Left forelimb (tissue), 1 donor: ENCODE results near the gene SPTSSA.
"Not testable (repeated sequence)": the region's sequence is repeated elsewhere in the genome, so short reads cannot be mapped to it uniquely, and the experiment has no call there.

Source experiments
- DNase-seq: peaks from one replicate; pipeline ENCODE4 v3.0.0-alpha.2; 2018; ENCODE audit warnings: low spot score

Gene SPTSSA

DNA sequence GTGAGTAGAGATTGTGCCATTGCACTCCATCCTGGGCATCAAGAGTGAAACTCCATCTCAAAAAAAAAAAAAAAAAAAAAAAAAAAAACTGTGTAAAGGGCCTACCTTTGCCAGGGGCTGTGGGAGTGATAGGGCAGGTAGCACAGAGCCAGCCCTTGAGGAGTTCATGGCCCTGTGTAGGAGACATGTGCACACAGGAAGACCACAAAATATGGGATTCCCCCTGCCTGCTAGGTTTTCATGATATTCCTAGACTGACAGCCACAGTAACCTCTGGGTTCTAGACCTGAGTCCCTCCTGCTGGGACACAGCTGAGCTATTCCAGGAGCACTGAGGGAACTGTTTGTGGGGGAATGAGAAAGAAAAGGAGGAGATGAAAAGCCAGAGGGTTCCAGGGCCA lies 8.3 kb upstream of the SPTSSA start:
- DNase-seq = no peak

DNA sequence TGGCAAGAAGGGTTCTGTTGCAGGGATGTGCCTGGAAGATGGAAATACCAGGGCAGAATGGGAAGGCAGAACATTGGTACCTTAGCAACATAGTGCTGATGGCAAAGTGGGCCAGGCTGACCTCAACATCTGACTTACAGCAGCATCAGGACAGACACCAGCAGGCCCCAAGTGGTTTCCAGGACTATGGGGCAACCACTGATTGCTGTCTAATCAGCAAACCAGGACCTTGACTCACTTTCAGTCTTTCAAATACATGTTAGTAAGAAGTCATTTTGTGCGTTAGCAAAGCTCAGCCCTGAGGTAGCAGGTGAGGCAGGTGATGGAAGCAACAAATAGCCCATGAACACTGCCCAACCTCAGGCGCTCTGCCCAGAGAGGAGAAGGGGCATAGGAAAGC lies 4.7 kb upstream of the SPTSSA start:
- DNase-seq = no peak

DNA sequence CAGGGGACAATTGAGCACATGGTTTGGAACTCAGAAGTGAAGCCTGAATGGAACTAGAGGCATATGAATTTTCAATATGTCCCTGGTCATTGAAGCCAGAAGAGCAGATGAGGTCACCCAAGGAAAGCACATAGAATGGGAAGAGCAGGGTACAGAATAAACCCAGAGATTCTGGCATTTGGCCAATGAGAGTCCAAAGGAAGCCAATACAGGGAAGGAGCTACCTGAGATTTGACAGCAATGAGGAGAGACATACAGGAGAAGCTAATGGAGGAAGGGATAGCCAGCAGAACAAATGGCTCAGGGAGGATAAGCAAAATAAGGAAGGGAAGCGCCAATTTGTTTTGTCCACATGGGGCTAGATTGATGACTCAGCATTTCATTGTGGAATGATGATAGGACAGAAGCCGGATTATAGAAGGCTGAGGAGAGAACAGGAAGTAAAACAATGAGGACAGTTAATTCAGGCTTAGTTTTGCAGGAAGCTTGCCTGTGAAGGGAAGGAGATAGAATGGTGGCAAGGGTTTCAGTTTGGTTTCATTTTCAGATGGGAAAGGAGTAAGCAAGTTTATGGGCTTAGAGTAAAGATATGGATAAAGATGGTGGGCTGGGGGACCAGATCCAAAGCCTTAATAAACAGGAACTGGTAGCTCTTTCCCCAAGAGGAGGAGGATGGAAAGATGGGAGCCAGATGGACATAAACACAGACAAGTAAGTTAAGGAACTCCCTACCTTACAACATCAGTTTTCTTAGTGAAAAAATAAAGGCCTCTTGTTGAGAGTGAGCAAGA lies 3.2 kb upstream of the SPTSSA start:
- no peak for DNase-seq

DNA sequence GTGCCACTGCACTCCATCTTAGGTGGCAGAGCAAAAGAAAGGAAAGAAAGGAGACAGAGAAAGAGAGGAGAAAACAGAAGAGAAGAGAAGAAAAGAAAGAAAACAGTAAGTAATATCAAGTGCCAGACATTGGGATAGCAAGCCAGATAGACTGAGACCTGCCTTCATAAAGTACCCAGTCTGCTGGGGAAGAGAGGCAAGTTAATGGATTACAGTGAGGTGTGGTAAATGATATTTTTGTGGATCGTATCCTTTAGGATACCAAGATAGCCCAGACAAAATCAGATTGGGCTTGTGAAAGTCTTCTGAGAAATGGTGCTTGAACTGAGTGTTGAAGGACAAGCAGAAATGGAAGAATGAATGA lies 1.5 kb upstream of the SPTSSA start:
- DNase-seq = no peak

DNA sequence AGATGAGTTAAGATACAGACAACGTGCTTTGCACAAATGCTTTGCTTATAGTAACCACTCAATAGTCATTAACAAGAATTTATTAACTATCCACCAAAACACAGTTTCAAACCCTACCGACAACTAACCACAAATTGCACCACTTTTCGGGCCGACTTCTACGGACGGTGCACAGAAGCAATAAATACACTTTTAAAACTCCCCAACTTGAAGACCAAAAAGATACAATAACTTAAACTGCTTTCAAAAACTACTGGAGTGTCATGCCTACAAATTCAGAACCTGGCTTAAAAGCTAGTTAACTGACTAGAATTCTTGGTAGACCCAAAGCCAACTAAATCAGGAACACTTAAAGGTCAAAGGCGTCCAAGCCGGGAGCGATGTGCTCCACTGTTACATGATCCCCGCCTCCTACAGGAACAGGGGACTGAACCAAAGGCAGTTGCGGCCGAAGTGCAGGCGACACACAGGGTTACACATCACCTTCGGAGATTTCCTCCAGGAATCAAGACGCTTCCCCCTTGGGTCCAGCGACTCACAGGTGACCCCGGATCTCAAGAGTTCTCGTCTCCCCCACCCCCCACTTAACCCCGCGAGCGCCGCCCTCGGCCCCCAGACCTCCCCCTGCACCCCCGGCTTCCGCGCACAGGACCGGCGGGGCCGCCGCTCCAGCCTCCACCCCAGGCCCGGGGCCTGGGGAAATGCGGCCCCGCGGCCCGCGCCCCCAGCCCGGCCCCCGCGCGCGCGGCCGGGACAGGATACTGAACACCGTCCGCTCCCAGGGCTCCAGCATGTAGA lies 507 bp downstream of the SPTSSA start:
- no peak for DNase-seq

DNA sequence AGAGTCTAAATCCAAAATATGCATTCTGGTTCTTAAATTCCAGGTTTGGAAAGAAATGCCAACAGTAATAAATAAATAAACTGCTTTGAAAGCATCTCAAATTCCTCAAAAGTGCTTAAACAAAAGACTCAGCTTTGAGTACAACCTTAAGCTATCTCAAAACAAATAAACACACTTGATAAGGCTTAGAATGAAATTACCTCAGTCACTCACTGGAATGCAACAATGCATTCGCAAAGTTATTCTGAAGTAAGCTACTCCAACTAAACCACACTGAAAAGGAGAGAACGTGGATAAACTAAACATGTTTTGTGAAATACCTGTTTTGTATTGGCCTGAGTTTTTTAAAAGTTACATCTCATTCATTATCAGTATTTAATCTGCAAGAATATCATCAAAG lies 1.2 kb downstream of the SPTSSA start:
- DNase-seq = no peak

DNA sequence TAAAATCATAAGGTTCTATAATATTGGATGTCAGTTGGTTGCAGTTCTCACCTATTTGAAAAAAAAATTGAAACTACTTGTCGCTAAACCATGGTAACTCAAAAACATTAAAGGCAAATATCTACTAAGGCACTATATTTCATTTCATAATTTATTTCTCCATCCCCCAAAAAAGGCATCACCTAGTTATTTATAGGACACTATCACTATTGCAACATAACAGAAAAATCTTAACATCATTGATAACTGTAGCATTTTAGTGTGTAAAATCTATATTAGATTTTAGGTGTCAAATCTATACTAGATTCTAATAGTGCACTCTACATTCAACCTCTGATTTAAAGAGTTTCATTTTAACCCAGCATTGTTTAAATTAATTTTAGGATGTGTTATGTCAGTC lies 1.7 kb downstream of the SPTSSA start:
- no peak for DNase-seq

DNA sequence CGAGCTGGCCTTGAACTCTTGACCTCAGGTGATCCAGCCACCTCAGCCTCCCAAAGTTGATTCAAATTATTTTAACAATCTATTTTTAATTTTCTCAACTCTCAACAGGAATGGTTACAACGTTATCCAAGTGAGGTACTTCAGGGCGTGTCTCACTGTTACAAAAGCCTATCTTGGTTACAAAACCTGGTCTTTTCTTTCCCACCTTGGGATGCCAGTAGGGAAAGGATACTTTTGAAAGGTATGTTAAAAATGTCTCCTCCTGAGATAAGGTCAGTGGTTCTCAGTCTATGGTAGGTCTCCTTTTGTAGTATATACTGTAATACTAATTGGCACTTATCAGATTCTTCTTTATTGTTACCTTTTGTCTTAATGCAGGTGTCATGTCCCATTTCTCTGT lies 4.9 kb downstream of the SPTSSA start:
- DNase-seq = no peak

DNA sequence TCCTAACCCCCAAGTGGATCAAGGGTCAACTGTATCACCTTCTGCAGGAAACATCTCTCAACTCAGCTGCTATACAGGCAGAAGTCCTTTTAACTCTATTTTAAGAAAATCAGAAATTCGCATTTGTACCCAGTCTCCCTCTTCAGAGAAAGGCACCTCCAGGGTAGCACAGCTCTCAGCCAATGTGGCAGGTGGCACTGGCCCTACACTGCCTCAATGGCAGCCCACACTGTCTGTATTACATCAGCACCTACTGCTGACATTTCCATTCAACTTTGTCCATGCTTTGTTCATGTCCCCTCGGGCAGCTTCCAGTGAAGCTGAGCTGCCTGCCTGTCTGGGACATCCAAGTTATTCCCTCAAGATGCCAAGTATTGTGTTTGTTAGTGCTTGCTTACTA lies 8.8 kb downstream of the SPTSSA start:
- DNase-seq = no peak

DNA sequence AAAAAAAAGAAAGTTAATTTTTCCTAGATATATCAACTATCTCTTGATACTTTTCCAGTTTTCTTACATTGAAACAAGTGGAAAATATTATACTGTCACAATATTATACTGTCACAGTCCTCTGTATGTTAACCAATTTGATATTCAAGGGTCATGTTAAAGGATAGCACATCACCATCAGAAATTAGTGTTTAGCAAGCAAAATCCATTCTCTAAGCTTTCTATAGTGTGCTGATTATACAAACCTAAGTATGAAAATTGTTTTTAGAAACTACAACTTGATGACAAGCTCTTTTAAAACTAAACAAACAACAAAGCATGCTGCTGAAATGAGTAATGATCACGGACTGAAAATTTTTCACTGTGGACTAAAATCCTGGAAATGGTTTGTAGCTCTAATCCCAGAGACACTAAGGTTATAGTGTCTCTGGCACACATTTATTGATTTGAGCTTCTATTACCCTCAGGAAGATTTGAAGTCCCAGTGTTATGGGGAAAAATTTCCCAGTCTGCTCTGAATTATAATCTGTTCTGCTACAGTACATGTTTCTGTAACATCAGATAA lies 9.7 kb downstream of the SPTSSA start:
- DNase-seq = no peak

DNA sequence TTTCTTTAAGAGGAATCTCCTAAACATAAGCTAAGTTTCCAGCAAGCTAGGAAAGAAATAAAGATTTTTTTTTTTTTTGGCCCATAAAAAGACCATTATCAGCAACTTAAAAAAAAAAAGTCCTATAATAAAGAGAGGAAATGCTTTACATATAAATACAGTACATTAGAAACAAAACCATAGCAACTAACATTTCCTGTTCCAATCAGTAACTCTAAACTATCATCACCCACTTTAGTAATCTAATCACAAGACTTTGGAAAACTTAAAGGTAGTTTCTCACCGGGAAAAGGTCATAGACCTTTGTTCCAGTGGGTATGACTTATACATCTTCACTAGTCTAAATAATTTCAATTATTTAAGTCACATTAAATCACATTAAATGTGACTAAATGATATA lies 11.1 kb downstream of the SPTSSA start:
- DNase-seq = no peak

DNA sequence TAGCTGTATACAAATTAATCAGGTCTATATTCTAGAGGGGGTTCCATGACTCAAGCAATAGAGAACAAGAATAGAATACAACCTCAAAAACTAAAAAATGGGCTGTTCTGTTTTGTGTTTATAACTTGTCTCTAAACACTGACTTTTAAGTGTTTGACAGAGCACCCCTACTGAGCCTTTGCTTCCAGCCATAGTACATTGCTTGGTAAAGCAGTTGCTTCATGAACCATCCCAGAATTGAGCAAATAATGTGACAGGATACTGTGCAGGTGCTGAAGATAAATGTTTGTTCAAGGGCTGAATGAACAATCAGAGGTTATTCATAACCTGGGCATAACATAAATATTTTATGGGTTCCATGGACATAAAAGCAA lies 11.5 kb downstream of the SPTSSA start:
- no peak for DNase-seq

DNA sequence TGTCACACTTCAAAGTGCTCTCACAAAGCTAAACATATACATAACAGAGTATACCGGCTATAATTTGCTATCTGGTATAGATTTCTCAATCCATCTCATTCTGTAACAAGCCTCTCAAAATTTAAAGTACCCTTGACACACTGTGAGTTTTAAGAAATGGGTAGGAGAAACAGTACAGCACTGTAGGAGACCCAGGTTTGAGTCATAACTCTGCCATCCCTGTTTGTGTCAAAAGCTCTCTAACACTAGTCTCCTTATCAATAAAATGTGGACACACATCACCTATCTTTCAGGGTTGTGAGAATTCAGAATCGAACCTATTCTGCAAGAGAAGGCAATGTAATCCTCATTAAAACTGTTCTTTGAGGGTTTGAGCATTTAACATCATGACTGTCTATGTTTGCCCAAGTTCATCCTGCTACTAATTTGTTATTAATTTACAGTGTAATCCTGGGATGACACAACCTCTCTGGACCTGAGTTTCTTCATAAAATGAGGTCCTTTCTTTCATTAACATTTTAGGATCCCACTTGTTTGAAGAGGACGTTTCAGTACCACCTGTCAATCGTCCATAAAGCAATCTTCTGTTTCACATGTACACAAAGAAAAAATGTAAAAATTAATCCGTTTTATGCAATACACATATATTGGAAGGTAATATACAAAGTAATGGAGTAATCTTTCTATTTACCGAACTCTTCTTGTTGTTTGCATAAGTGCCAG lies 12.1 kb downstream of the SPTSSA start:
- DNase-seq = no peak

DNA sequence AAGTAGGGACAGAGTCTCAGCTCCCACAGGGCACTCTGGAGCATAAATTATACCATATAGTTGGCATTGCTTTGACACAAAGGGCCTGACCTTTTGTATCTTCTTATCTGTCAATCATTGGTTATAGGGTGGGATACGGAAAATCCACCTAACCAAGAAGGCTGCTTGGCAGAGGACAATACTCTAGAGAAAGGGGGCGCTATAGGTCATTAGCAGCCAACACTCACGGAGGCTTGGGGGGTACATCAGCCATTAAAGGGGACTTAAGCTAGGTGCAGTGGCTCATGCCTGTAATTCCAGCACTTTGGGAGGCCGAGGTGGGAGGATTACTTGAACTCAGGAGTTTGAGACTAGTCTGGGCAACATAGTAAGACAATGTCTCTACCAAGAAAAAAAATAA lies 22.9 kb downstream of the SPTSSA start:
- DNase-seq = no peak

DNA sequence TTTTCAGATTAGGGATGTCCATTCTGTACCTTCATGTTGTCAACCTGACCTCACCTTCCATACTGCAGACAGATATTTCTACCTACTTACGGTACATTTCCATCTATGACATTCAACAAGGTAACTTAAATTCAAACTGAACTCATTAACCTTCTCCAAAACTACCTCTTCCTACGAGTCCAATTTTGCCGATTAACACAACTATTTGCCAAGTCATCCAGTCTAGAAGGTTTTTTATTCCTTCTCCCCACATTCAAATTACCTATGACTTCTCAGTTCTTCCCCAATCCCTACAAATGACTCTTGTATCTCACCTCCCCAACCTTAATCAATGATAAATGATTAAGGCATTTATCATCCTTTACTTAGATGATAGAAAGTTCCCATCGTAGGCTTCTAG lies 23.6 kb downstream of the SPTSSA start:
- no peak for DNase-seq

DNA sequence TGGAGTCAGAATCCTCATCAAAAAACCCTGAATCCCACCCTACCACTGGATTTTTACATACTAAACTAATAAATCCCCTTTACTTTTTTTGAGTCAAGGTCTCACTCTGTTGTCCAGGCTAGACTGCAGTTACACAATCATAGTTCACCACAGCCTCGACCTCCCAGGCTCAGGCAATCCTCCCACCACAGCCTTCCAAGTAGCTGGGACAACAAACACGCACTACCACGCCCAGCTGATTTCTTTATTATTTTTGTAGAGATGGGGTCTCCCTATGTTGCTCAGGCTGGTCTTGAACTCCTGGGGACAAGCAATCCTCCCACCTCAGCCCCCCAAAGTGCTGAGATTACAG lies 24.3 kb downstream of the SPTSSA start:
- DNase-seq = no peak

DNA sequence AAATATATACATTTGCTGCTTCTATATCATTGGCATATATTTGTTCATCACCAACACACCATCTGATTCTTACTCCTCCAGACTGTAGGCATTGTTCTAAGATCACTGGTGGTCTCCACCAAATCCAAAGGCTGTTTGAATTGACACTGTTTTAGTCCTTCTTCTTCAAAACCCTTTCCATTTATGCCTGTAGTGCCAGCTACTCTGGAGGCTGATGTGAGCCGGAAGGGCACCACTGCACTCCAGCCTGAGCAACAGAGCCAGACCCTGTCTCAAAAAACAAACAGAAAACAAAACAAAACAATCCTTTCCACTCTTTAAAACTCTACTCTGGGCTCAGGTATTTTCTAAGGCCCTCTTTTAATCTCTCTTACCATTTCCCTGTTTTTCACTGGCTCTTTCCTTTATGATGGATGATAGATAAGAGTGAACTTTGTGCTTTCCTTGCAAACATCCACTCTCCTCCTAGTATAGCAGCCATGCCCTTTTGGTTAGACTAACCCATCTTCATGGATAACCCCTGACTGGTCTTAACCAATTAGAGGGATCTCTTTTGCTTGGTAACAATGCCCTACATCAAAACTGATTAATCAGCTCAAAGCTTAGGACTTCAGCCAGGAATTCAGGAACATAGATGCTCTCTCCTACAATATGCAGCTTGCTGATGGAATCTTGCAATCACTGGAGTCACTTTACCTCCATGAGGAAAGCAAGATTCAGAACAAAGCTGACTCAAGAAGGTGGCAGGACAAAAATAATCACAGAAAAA lies 24.9 kb downstream of the SPTSSA start:
- DNase-seq = no peak

DNA sequence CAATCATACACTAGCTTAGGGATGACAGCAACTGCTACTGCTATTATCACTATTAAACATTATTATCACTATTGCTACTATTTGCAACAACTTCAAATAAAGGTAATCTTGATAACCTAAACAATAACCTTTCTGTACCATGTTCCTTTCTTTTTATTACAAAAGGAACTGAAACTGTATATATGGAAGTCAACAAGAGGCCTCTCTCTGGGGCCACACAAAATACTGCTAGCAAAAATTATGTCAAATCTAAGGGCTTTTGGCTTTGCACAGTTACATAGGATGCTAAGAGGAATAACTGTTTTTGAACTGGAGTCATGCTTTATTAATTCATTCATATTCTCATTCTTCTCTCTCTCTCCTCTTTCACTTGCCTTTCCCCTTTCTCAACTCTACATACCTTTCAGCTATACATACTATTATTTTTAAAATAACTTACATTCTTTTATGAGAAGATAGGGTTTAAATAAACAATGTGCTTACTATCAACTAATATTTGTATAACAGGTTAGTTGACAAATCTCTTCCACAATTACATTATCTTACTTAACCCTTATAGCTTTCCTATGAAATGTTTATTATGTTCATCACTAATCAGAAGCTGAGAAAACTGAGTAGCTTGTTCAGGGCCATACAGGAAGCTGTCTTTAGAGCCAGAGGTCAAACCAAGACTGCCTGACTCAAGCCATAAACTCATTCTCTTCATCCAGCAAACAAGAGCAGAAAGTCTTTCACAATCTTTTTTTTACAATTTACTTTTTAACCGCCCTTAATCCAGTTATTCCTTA lies 25.7 kb downstream of the SPTSSA start:
- no peak for DNase-seq

DNA sequence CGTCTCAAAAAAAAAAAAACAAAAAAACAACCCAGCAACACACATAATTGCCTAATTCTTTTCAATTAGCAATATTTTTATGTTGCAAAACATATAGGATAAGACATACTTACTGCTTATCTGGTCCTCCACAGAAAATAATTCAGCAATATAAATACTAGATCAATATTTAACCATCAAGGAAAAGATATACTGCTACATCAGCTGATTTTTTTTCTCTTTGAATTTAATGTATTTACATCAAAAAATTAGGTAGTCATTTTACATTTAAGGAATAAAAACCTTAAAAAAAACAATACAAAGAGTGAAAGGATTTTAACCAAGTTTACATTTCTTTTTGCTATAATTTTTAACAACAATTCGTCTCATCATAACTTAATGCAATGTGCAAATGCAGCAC lies 28.1 kb downstream of the SPTSSA start:
- no peak for DNase-seq

DNA sequence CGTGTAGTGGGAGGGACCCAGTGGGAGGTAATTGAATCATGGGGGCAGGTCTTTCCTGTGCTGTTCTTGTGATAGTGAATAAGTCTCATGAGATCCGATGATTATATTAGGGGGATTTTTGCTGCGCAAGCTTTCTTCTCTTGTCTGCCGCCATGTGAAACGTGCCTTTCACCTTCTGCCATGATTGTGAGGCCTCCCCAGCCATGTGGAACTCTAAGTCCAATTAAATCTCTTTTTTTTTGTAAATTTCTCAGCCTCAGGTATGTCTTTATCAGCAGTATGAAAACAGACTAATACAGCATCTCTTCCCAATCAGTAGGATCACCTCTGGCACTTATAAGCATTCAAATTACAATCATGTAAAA lies 34.0 kb downstream of the SPTSSA start:
- not testable (repeated sequence) for DNase-seq
